DMS153 (cell line): ENCODE measurements around the gene CATSPERZ.

ENCODE experiments used
- DNase-seq: peaks from one replicate; lab custom pipeline; 2025; lab: John Stamatoyannopoulos, UW

CATSPERZ gene

GRCh38 chr11:64264371-64264852 is 35.7 kb upstream of the CATSPERZ start:
- DNase-seq, result no peak

DNA sequence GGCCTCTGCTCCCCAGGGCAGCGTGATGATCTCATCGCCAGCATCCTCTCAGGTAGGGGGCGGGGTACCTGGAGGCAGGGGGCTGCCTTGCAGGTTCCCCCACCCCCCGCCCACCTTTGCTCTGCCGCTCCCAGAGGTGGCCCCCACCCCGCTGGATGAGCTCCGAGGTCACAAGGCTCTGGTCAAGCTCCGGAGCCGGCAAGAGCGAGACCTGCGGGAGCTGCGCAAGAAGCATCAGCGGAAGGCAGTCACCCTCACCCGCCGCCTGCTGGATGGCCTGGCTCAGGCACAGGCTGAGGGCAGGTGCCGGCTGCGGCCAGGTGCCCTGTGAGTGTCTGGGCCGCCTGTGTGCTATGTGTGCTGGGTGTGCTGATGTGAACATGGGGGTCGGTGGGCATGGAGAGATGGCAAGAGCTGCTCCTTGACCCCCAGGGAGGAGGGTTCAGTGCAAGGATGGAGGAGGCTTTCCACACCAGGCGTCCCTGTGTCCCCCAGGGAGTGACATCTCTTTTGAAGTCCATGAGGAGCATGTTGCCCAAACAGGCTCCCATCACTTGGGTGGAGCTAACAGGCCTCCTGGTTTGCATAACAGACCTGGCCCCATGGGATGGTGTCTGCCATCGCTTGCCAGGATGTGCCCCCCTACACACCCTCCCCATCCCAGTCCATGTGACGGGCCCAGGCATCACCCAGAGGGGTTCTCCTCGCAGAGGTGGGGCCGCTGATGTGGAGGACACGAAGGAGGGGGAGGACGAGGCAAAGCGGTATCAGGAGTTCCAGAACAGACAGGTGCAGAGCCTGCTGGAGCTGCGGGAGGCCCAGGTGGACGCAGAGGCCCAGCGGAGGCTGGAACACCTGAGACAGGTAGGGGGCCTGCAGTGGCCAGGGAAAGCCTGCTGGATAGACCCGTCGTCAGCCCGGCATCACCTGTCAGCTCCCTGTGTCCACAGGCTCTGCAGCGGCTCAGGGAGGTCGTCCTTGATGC is 34.7 kb upstream of the CATSPERZ start:
- DNase-seq, result no peak

DNA sequence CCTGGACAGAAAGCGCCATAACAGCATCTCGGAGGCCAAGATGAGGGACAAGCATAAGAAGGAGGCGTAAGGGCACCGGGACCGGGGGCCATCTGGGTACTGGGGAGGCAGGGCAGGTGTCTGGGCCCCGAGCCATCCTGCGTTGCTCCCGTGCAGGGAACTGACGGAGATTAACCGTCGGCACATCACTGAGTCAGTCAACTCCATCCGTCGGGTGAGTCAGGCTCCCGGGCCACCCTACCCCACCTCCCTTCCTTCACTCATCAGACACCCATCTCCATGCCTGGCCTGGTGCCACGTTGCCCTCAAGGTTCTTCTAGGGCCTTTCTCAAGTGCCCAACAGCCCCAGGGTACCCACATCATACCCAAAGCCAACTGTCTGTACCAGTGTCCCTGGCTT is 33.8 kb upstream of the CATSPERZ start:
- DNase-seq, result no peak

DNA sequence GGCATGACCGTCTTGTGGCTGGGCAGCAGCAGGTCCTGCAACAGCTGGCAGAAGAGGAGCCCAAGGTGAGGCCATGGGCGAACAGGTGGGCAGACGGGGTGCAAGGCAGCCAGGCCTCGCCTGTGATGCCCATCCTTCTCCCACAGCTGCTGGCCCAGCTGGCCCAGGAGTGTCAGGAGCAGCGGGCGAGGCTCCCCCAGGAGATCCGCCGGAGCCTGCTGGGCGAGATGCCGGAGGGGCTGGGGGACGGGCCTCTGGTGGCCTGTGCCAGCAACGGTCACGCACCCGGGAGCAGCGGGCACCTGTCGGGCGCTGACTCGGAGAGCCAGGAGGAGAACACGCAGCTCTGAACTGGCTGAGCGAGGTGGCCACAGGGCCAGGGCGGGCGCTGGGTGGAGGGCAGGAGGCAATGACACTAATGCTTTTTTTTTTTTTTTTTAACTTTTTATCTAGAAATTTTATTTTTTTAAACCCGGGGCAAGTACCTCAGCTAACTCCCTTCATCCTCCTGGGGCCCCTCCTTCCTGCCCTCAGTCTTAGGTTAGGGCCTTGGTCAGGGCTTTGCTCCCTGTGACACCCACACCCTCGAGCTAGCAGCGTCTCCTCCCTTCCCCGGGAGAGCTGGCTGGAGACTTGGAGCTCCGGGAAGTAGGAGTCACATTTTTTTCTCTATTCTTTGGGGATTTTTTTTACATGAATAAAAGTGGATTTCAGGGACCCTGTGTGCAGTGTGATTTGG is 32.8 kb upstream of the CATSPERZ start:
- DNase-seq, result no peak

- no peak for DNase-seq
Observed at GRCh38 chr11:64268025-64268892, 31.9 kb upstream of the CATSPERZ start.

DNA sequence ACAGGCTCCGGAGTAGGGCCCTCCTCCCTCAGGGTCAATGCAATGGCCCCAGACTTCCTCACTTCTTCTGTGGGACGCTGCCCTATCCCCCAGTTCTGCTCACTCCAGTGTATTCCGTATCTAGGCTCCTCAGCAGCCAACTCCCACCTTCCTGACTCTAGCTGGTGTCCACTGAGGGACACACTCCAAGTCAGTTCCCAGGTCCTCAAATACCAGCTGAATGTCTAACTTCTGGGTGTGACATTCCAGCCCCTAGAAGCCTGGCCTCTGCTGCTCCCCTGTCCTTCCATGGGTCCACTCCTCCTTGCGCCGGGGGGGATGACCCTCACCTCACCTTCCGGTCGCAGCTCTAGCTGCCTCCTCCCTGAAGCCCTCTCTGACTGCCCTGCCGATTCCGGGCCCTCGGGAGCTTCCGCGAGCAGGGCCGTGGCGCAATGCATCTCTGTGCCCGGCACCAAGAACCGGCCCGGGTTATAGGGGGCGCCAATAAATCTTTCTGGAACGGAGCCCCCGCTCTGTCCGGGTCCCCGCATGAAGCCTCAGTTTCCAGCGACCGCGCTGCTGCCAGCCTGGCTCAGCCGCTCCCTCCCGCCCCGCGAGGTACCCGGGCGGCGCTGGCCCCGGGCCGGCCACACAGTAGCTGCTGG is 31.1 kb upstream of the CATSPERZ start:
- DNase-seq, result no peak

- DNase-seq, result peak; percentile 99
Observed at GRCh38 chr11:64269540-64270220, 30.5 kb upstream of the CATSPERZ start.

DNA sequence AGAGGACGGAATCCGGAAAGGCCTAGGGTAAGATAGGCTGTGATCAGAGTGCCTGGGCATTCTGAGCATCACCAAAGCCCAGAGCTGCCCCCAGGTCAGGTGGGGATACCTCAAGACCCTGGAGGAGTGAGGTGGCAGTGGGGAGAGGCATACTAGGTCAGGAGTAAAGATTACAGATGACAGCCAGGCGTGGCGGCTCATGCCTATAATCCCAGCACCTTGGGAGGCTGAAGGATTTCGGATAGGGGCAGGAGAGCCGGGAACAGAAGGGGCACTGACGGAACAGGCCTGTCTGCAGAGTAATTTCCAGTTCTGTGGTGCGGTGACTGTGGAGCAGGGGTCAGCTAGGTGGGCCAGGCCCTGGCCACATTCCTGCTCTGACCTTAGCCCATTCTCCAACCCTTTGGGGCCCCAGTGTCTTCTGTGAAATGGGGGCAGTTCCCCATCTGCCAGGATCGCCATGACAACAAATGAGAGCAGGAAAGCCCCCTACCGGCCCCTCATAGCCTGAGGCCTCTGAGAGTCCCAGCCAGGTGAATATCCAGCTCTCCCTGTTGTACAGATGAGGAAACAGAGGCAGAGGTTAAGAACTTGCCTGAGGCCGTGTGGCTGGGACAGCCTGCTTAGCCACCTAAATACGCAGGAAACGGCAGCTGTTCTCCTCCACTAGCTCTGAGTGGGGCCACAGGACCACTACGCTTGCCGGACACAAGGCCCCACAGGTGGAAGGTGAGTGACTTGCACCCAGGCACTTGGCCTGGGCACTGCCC is 24.9 kb upstream of the CATSPERZ start:
- DNase-seq, result no peak

GRCh38 chr11:64275841-64276240 is 24.3 kb upstream of the CATSPERZ start:
- no peak for DNase-seq

DNA sequence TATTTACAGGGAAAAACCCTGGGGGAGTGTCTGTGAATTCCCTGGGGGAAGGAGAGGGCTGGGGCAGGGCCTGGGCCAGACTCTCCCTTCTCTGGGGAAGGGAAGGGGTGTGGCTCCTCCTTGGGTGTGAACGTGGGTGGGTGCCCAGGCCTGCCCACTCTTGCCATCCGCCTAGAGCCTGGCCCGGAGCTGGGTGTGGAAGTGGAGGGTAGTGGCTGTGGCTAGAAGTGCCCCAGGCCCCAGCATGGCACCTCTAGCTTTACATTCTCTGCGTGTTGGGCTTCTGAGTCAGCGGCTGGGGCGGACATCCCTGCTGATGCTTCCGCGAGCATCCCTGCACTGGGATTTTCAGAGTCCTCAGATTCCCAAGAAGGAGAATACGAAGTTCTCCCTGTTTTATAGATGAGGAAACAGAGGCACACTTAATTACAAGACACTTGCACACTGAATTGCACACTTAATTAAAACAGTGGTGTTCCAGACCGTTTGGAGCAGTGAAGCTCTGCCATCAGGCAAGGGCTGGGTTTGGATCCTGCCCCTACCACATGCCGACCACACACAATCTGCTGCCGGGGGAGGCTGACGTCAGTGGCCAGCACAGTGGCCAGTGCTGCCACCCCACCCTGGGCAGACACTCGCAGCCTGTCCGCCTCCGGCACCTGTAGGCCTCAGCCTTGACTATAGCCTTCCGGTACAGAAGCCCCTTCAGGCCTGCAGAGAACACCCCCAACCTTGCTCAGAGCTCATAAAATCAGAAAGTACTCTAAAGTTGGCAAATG is 23.3 kb upstream of the CATSPERZ start:
- DNase-seq, result no peak

DNA sequence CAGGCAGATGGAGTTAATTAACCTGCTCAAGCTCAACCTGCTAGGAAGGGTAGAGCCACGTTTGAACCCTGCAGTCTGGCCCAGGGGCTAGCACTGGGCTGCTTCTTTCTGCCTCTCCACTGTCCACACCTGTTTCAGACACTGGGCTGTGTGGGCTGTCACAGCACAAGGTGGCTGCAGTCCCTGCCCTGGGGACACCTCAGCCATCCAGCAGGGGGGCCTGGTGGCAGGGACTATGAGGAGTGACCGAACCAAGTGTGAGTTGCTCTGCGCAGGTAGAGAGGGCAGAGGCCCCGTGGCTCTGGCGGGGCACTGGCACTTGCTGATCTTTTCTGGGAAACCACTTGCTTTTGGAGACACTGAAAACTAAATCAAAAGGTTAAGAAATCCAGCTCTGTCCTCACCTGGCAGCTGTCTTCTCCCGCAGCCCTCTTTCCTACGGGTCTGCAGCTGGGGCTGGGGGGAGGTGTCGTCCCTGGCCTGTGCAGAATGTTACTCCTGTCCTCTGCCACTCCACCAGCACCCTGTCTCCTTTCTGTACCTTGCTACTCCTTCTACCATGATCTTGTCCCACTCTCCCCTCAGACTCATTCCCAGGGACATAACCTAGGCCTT is 21.5 kb upstream of the CATSPERZ start:
- no peak for DNase-seq

DNA sequence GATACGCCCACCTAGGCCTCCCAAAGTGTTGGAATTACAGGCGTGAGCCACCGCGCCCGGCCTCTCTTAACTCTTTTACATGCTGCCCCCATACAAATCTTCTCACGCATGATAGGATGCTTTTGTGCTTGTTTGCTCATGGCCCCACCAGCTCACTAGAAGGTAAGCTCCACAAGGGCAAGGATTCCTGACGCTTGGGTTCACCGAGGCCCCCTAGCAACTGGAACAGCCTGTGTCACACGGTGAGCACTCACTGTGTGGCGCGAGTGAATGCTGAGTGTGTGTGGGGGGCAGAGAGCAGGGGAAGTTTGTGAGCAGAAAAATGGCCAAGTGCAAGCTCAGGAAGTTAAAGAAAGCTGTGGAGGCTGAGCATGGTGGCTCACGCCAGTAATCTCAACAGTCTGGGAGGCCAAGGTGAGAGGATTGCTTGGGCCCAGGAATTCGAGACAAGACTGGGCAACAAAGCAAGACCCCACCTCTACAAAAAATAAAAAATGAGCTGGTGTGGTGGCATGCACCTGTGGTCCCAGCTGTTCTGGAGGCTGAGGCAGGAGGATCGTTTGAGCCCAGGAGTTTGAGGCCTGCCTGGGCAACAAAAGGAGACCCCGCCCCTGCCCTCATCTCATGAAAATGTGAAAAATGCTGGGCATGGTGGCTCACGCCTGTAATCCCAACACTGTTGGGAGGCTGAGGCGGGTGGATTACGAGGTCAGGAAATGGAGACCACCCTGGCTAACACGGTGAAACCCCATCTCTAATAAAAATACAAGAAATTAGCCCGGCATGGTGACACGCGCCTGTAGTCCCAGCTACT is 18.0 kb upstream of the CATSPERZ start:
- DNase-seq, result no peak

DNA sequence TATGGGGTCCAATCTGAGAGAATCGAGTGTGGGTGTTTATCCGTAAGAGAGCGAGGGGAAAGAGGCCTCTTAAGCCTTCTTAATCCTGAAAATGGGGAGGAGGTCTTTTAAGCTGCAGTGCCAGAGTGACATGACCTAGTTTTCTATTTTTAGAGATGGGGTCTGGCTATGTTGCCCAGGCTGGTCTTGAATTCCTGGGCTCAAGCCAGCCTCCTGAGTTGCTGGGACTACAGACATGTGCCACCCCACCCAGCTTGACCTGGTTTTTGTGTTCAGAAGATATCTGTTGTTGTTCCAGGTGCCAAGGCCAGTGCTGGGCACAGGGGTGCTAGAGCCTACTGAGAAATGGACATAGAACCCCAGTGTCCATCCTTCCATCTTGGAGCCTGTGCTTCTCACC is 17.1 kb upstream of the CATSPERZ start:
- no peak for DNase-seq

- peak; percentile 82 for DNase-seq
Observed at GRCh38 chr11:64284048-64284961, 15.9 kb upstream of the CATSPERZ start, which contains the start of gene BAD. BAD (minus strand) TSS chr11:64284665; CDS start chr11:64284368, 297 bp downstream.

DNA sequence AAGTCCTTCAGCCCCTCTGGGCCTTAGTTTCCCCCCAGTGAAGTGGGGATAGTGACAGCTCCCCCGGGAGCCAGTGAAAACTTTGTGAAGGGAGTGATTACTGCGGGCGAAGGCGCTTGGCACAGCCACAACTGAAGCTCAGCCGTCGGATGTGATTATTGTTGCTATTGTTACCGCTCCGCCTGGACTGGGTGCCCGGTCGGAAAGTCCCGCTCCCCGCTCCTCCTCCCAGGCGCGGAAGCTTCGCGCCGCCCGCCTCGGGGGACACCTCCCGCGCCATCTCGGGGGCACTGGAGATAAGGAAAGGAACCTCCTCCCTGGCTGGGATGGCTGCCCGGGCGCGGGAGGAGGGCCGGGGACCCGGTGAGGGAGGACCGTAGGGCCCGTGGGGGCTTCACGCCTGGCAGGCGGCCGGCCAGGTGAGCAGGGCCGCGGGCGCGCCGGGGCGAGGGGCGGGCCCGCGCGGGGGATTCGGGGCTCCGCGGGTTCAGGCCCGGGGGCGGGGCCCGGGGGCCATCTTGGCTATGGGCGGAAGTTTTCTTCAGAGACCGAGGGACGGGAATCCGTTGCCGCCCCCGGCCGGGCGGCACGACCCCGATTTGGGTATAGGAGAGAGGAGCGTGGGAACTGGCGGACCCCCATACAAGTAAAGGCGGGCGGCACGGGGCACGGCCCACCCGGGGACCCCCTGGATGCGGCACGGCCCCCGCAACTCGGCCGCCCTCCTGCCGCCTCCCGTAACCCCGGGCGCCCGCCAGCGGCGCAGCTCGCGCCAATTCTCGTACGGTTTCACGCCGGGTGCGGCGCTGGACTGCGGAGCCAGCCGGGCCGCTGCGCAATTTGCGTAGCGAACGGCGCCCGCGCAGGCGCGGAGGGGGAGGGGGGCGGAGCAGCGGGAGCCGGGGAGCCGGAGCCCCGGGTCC is 14.9 kb upstream of the CATSPERZ start, which contains the start of gene GPR137:
Gene GPR137 (plus strand): TSS at position 887 of the 923 bp plus-strand sequence. CDS start 677 bp downstream, outside the sequence.
- peak; percentile 26 for DNase-seq
